OCI-LY1 (cell line): Measurements from ENCODE around the gene DLX3.

Experiments
- H2AFZ ChIP-seq: fragments of 200-600 bp; sonication (generic), shearing (Covaris generic); 2 replicates; pipeline ENCODE4 v1.6.0; 2014; ENCODE audit warnings: antibody characterized with exemption, mild to moderate bottlenecking, low read length
- H3F3A ChIP-seq: fragments of 200-600 bp; sonication (generic), shearing (Covaris generic); 2 replicates; pipeline ENCODE4 v1.6.0; 2014; ENCODE audit warnings: mild to moderate bottlenecking, antibody characterized with exemption, low read length, moderate library complexity; ENCODE audit not compliant: insufficient read depth
- H3K27ac ChIP-seq: fragments of 200-600 bp; sonication (generic); 2 replicates; pipeline ENCODE4 v1.5.1; 2014; ENCODE audit warnings: low read length, mixed run types, mild to moderate bottlenecking, low read depth; ENCODE audit not compliant: poor library complexity, severe bottlenecking
- H3K27me3 ChIP-seq: fragments of 200-600 bp; sonication (generic); 2 replicates; pipeline ENCODE4 v1.6.0; 2014; ENCODE audit warnings: antibody characterized with exemption, mild to moderate bottlenecking, low read length, moderate library complexity; ENCODE audit not compliant: insufficient read depth
- H3K36me3 ChIP-seq: fragments of 200-600 bp; sonication (generic); 2 replicates; pipeline ENCODE4 v1.6.1; 2014; ENCODE audit warnings: mild to moderate bottlenecking, antibody characterized with exemption, low read length, moderate library complexity, mixed read lengths; ENCODE audit not compliant: insufficient read depth
- H3K4me1 ChIP-seq: fragments of 200-600 bp; sonication (generic); 2 replicates; pipeline ENCODE4 v1.5.1; 2014; ENCODE audit warnings: mild to moderate bottlenecking, low read length, moderate library complexity; ENCODE audit not compliant: insufficient read depth, severe bottlenecking
- H3K4me2 ChIP-seq: fragments of 200-600 bp; sonication (generic), shearing (Covaris generic); 2 replicates; pipeline ENCODE4 v1.6.1; 2014; ENCODE audit warnings: low read length
- H3K4me3 ChIP-seq: fragments of 200-600 bp; sonication (generic); 2 replicates; pipeline ENCODE4 v1.5.1; 2014; ENCODE audit warnings: low read length, low read depth, mild to moderate bottlenecking, mixed read lengths; ENCODE audit not compliant: poor library complexity, severe bottlenecking
- H3K79me2 ChIP-seq: fragments of 200-600 bp; shearing (Covaris generic); 2 replicates; pipeline ENCODE4 v1.6.1; 2016; ENCODE audit warnings: mixed run types, low read length, mixed read lengths; ENCODE audit not compliant: insufficient read depth
- H3K9ac ChIP-seq: fragments of 200-600 bp; sonication (generic), shearing (Covaris generic); 2 replicates; pipeline ENCODE4 v1.6.1; 2014; ENCODE audit warnings: mild to moderate bottlenecking, low read length, mixed read lengths
- H3K9me2 ChIP-seq: fragments of 200-600 bp; sonication (generic), shearing (Covaris generic); 2 replicates; pipeline ENCODE4 v1.6.1; 2014; ENCODE audit warnings: low read depth, mild to moderate bottlenecking, low read length, mixed read lengths
- H3K9me3 ChIP-seq: fragments of 200-600 bp; shearing (Covaris generic); 2 replicates; pipeline ENCODE4 v1.6.1; 2014; ENCODE audit warnings: low read length, mixed read lengths
- H4K20me1 ChIP-seq: fragments of 200-600 bp; sonication (generic), shearing (Covaris generic); 2 replicates; pipeline ENCODE4 v1.6.0; 2016; ENCODE audit warnings: mild to moderate bottlenecking, low read length; ENCODE audit not compliant: insufficient read depth
- CTCF ChIP-seq: fragments of 200-600 bp; sonication (generic), shearing (Covaris generic); IDR thresholded peaks from 2 replicates; pipeline ENCODE4 v1.5.1; 2017; ENCODE audit warnings: mild to moderate bottlenecking, antibody characterized with exemption, low read length, moderate library complexity, mixed read lengths
- EZH2 ChIP-seq: fragments of 200-600 bp; sonication (generic), shearing (Covaris generic); IDR thresholded peaks from 2 replicates; pipeline ENCODE4 v1.8.0; 2017; ENCODE audit warnings: borderline replicate concordance, mixed run types, mild to moderate bottlenecking, antibody characterized with exemption, low read length, moderate library complexity, mixed read lengths

DLX3 gene

GRCh38 chr17:49995055-49995738, at the start of gene DLX3:
TSS of gene DLX3 (minus strand) at chr17:49995224. CDS start at chr17:49994998, 226 bp downstream.
- H3K36me3 ChIP-seq: no peaks in the 10 kb centered on the region
- no peaks in the 10 kb centered on the region for H3K9me2 ChIP-seq
- no peaks in the 10 kb centered on the region for H4K20me1 ChIP-seq
- H2AFZ ChIP-seq: no peak within 1 kb of the TSS
- peaks cover 4% of the 10 kb centered on the region for H3K4me1 ChIP-seq
- H3K4me2 ChIP-seq: no peak within 1 kb of the TSS
- no peak within 1 kb of the TSS for H3K4me3 ChIP-seq
- no peak within 1 kb of the TSS for H3K27ac ChIP-seq
- no peak within 1 kb of the TSS for H3K9ac ChIP-seq
- no peaks in the 10 kb centered on the region for H3K79me2 ChIP-seq
- no peak for TF ChIP-seq CTCF
- no peak for TF ChIP-seq EZH2
- peaks cover 5% of the 10 kb centered on the region; the same call in 1 of the 2 replicates for H3K27me3 ChIP-seq
- no peaks in the 10 kb centered on the region for H3K9me3 ChIP-seq
- no peaks in the 10 kb centered on the region for H3F3A ChIP-seq

GRCh38 chr17:50044483-50044882, 49.5 kb upstream of the DLX3 start:
- Histone ChIP-seq H3K36me3 (no peaks in the 10 kb centered on the region), H3K27ac (no peak overlapping the region), H2AFZ (no peak overlapping the region), H3K4me2 (no peak overlapping the region), H3K9me2 (no peaks in the 10 kb centered on the region), H3K4me1 (no peaks in the 10 kb centered on the region), H4K20me1 (no peaks in the 10 kb centered on the region), H3K27me3 (no peaks in the 10 kb centered on the region; the same call in 1 of the 2 replicates), H3K4me3 (no peak overlapping the region), H3F3A (no peaks in the 10 kb centered on the region), H3K79me2 (no peaks in the 10 kb centered on the region), H3K9me3 (no peaks in the 10 kb centered on the region), H3K9ac (no peak overlapping the region)
- no peak for TF ChIP-seq CTCF
- no peak for TF ChIP-seq EZH2

GRCh38 chr17:50043290-50044148, 48.5 kb upstream of the DLX3 start:
- no peak overlapping the region for H3K4me3 ChIP-seq
- no peaks in the 10 kb centered on the region for H4K20me1 ChIP-seq
- no peaks in the 10 kb centered on the region; the same call in 1 of the 2 replicates for H3K27me3 ChIP-seq
- no peaks in the 10 kb centered on the region for H3K9me2 ChIP-seq
- no peaks in the 10 kb centered on the region for H3F3A ChIP-seq
- no peaks in the 10 kb centered on the region for H3K79me2 ChIP-seq
- no peaks in the 10 kb centered on the region for H3K36me3 ChIP-seq
- H3K27ac ChIP-seq: no peak overlapping the region
- no peaks in the 10 kb centered on the region for H3K4me1 ChIP-seq
- H2AFZ ChIP-seq: no peak overlapping the region
- H3K4me2 ChIP-seq: no peak overlapping the region
- H3K9me3 ChIP-seq: no peaks in the 10 kb centered on the region
- TF ChIP-seq CTCF (no peak), EZH2 (no peak)
- H3K9ac ChIP-seq: no peak overlapping the region
